K562 (cell line): ENCODE data around the gene GEMIN2. TPM values are rescaled to one million over a fixed set of nuclear protein-coding genes. Genes with fewer than 3 reads are reported as not detected.

ENCODE experiments used
- ATAC-seq: fragments of 200-7000 bp; cut with Tn5 transposase; 3 replicates; pipeline ENCODE4 v1.9.1; 2020; ENCODE audit warnings: moderate library complexity
- BruUV-seq: library from RNA; stranded (reverse); fragments of 400-500 nt; replicated peaks from 2 replicates; lab custom pipeline; 2021; lab: Mats Ljungman, UMichigan
- CTCF ChIA-PET: fragments of 300-600 bp; formaldehyde crosslinking; extraction: SDS; loops from one replicate; lab custom pipeline; 2021; ENCODE audit warnings: low intra/inter-chr PET ratio; lab: Yijun Ruan, JAX
- POLR2A ChIA-PET: fragments of 300-600, 350-650 bp; sonication (Branson Sonifier 250); formaldehyde crosslinking; extraction: SDS; loops from one replicate; lab custom pipeline; 2021; ENCODE audit warnings: antibody characterized with exemption, inconsistent platforms; lab: Yijun Ruan, JAX
- DNase-seq, 4 experiments: peaks; one replicate each; pipeline versions ENCODE4 v3.0.0 to v3.0.0-alpha.2; 2011 to 2018; ENCODE audit warnings: low spot score in 3 of 4, mixed read lengths in 3 of 4; ENCODE audit errors: extremely low read depth in 1 of 4
- FAIRE-seq: peaks from 2 replicates; lab custom pipeline; 2011; peaks lifted over from hg19 to GRCh38; lab: Jason Lieb, UNC
- H2AFZ ChIP-seq: 2 replicates; pipeline ENCODE4 v1.6.0; 2011; ENCODE audit warnings: low read depth, low read length, control low read depth, inconsistent platforms
- H3K27ac ChIP-seq: fragments of 200-600 bp; 3 replicates; pipeline ENCODE4 v1.8.0; 2011; ENCODE audit warnings: low read depth, mild to moderate bottlenecking, control low read depth, inconsistent platforms, low read length, moderate library complexity, mixed read lengths; ENCODE audit errors: extremely low read depth
- H3K27me3 ChIP-seq, 2 experiments: fragments of 300-600 bp in 1 of 2; 2 replicates in 1 of 2; 3 replicates in 1 of 2; pipeline versions ENCODE4 v1.6.0 to v1.8.0; 2011; ENCODE audit warnings: inconsistent platforms in 2 of 2, low read length in 2 of 2, mild to moderate bottlenecking in 1 of 2, mixed read lengths in 1 of 2, moderate library complexity in 1 of 2; ENCODE audit not compliant: control insufficient read depth in 2 of 2, insufficient read depth in 2 of 2
- H3K36me3 ChIP-seq: fragments of 300-600 bp; 3 replicates; pipeline ENCODE4 v1.8.0; 2011; ENCODE audit warnings: mild to moderate bottlenecking, low read length, inconsistent platforms; ENCODE audit not compliant: control insufficient read depth, insufficient read depth
- H3K4me1 ChIP-seq, 2 experiments: fragments of 200-600 bp in 1 of 2; replicated peaks in 1 of 2; 2 replicates in 1 of 2; 3 replicates in 1 of 2; pipeline versions ENCODE4 v1.5.1 to v1.8.0; 2011; ENCODE audit warnings: inconsistent platforms in 2 of 2, low read length in 2 of 2, mild to moderate bottlenecking in 1 of 2, mixed read lengths in 1 of 2, moderate library complexity in 1 of 2; ENCODE audit not compliant: control insufficient read depth in 2 of 2, insufficient read depth in 2 of 2
- H3K4me2 ChIP-seq: 2 replicates; pipeline ENCODE4 v1.6.1; 2011; ENCODE audit warnings: low read length, control low read depth, inconsistent platforms, mixed read lengths; ENCODE audit not compliant: insufficient read depth
- H3K4me3 ChIP-seq: fragments of 200-600 bp; sonication (generic), shearing (Covaris generic); 2 replicates; pipeline ENCODE4 v1.5.1; 2016; ENCODE audit warnings: control low read depth, inconsistent platforms
- H3K79me2 ChIP-seq: fragments of 200-600 bp; 3 replicates; pipeline ENCODE4 v1.8.0; 2011; ENCODE audit warnings: low read length, inconsistent platforms; ENCODE audit not compliant: control insufficient read depth, insufficient read depth
- H3K9ac ChIP-seq, 2 experiments: 2 replicates each; pipeline versions ENCODE4 v1.6.0 to v1.6.1; 2011; ENCODE audit warnings: low read depth in 2 of 2, low read length in 2 of 2, control low read depth in 1 of 2, inconsistent platforms in 1 of 2, mild to moderate bottlenecking in 1 of 2, mixed read lengths in 1 of 2; ENCODE audit not compliant: insufficient read depth in 1 of 2
- H3K9me1 ChIP-seq: one replicate; pipeline ENCODE4 v1.6.0; 2011; ENCODE audit warnings: inconsistent platforms, mild to moderate bottlenecking, low read length, moderate library complexity; ENCODE audit not compliant: control insufficient read depth, insufficient read depth
- H3K9me3 ChIP-seq: replicated peaks from 2 replicates; pipeline ENCODE4 v1.5.1; 2011; ENCODE audit warnings: low read depth, low read length, inconsistent platforms; ENCODE audit not compliant: control insufficient read depth, insufficient read depth
- H4K20me1 ChIP-seq: replicated peaks from 2 replicates; pipeline ENCODE4 v1.6.1; 2011; ENCODE audit warnings: low read length, inconsistent platforms, mixed read lengths; ENCODE audit not compliant: control insufficient read depth, insufficient read depth
- CAMTA2 ChIP-seq: fragments of 250-450 bp; sonication (Bioruptor Pico); conservative IDR thresholded peaks from 2 replicates; pipeline ENCODE4 v1.5.1; 2022
- HES1 ChIP-seq: fragments of 450-650 bp; IDR thresholded peaks from 2 replicates; pipeline ENCODE4 v1.6.1; 2016; ENCODE audit warnings: low read depth, mild to moderate bottlenecking, moderate library complexity
- NFYB ChIP-seq: IDR thresholded peaks from 2 replicates; pipeline ENCODE4 v1.6.1; 2011; ENCODE audit warnings: mild to moderate bottlenecking, moderate library complexity; ENCODE audit not compliant: insufficient read length; ENCODE audit errors: extremely low read depth
- RBBP5 ChIP-seq: fragments of 200-600 bp; sonication (generic); IDR thresholded peaks from 2 replicates; pipeline ENCODE4 v1.6.1; 2012; ENCODE audit warnings: borderline replicate concordance, mild to moderate bottlenecking, low read length, control low read depth, inconsistent platforms; ENCODE audit not compliant: insufficient read depth, poor library complexity, severe bottlenecking
- SMAD3 ChIP-seq: fragments of 450-650 bp; formaldehyde crosslinking; conservative IDR thresholded peaks from 2 replicates; pipeline ENCODE4 v1.4.0; 2020; ENCODE audit warnings: mild to moderate bottlenecking
- SMARCE1 ChIP-seq: fragments of 450-650 bp; IDR thresholded peaks from 2 replicates; pipeline ENCODE4 v1.7.1; 2016; ENCODE audit warnings: mild to moderate bottlenecking
- TAF1 ChIP-seq: IDR thresholded peaks from 2 replicates; pipeline ENCODE4 v1.6.1; 2011; ENCODE audit warnings: mild to moderate bottlenecking, low read length, moderate library complexity; ENCODE audit not compliant: insufficient read depth, control insufficient read depth, severe bottlenecking; ENCODE audit errors: extremely low read depth
- ZNF583 ChIP-seq: fragments of 250-450 bp; sonication (Bioruptor Pico); IDR thresholded peaks from 2 replicates; pipeline ENCODE4 v1.4.0; 2020
- WGBS: fragments of 100-300 bp; shearing (Covaris generic); methylation state at CpG from one replicate; pipeline ENCODE4 v1.1.6; 2016; ENCODE audit warnings: low coverage, mixed read lengths; ENCODE audit not compliant: insufficient coverage; ENCODE audit errors: missing lambda C conversion rate; 5-methylcytosine and 5-hydroxymethylcytosine counted together
- in situ Hi-C: fragments of 300-500 bp; cut with MboI; formaldehyde crosslinking; loops from 4 replicates; pipeline ENCODE4 v1.15.0; 2018; ENCODE audit warnings: inconsistent platforms, mixed read lengths
- intact Hi-C: fragments of 100-400 bp; cut with micrococcal nuclease; formaldehyde crosslinking; loops from 2 replicates; pipeline ENCODE4 v1.14.2; 2022
- polyA plus RNA-seq, 8 experiments: library from polyadenylated mRNA; depleted of rRNA in 4 of 8; stranded (reverse) in 5 of 8; unstranded in 3 of 8; fragments of >200 nt; fragmentation: Nextera tagmentation in 2 of 8; fragmentation: Illumina TruSeq in 1 of 8; extraction: Ambion mirVana in 2 of 8; extraction: Trizol in 1 of 8; gene quantifications; 2 replicates each; pipeline versions ENCODE4 v1.2.1 to v1.2.3, GENCODE V29; 2011 to 2014; ENCODE audit warnings: inconsistent platforms in 1 of 8, missing spikeins in 1 of 8
- total RNA-seq, 7 experiments: library from RNA; depleted of rRNA in 6 of 7; stranded (reverse); fragments of >200 nt in 6 of 7; fragmentation: Illumina TruSeq in 2 of 7; extraction: Trizol in 2 of 7; gene quantifications; 2 replicates each; pipeline versions ENCODE4 v1.2.1 to v1.2.3, GENCODE V29; 2011 to 2021; ENCODE audit warnings: low replicate concordance in 1 of 7
- TF ChIP-seq, protein P1 (sequence below), 2 experiments: fragments of 450-650 bp; IDR thresholded peaks; 2 replicates each; pipeline ENCODE4 v1.6.1; 2016; ENCODE audit warnings: mild to moderate bottlenecking in 2 of 2, borderline replicate concordance in 1 of 2, low read depth in 1 of 2, moderate library complexity in 1 of 2

The GEMIN2 gene
- total and polyA plus RNA-seq, 9 of the 15 experiments (the other 6 are each of a cell fraction or from before 2014, with no cell fraction given), result 23.0 to 87.6 (median 45.5) TPM

- BruUV-seq, result no TSS peak
- no peaks in the 10 kb centered on the region for H3K9me1 ChIP-seq
- intact Hi-C loops, result no loop called here
- no peaks in the 10 kb centered on the region for H4K20me1 ChIP-seq
- ChIA-PET CTCF (no interaction called here), POLR2A (no interaction called here)
- DNase-seq (peak in 1 of 4 experiments; percentile 3), FAIRE-seq (no peak), ATAC-seq (no peak)
- H3K9me3 ChIP-seq, result no peaks in the 10 kb centered on the region
- no peak overlapping the region for H3K27ac ChIP-seq
- 30% methylated on average over 3 of the region's 3 CpGs for whole genome bisulfite sequencing
- peaks cover 22% of the 10 kb centered on the region; the same call in 1 of the 3 replicates for H3K36me3 ChIP-seq
- peaks cover 0 to 4% of the 10 kb centered on the region in 2 experiments; a peak in 2 of 5 replicates for H3K4me1 ChIP-seq
- H3K27me3 ChIP-seq, result no peaks in the 10 kb centered on the region
- no peak overlapping the region for H3K4me2 ChIP-seq
- no peak overlapping the region for H2AFZ ChIP-seq
- H3K9ac ChIP-seq, result no peak overlapping the region
- in situ Hi-C loops, result no loop called here
- H3K4me3 ChIP-seq, result no peak overlapping the region
- H3K79me2 ChIP-seq, result peaks cover 1% of the 10 kb centered on the region
- TF ChIP-seq TAF1, result no peak
- TF ChIP-seq SMAD3 (CRISPR knock-in tag), result no peak
- TF ChIP-seq SMARCE1, result no peak
- no peak for TF ChIP-seq CAMTA2
- TF ChIP-seq, protein P1, sequence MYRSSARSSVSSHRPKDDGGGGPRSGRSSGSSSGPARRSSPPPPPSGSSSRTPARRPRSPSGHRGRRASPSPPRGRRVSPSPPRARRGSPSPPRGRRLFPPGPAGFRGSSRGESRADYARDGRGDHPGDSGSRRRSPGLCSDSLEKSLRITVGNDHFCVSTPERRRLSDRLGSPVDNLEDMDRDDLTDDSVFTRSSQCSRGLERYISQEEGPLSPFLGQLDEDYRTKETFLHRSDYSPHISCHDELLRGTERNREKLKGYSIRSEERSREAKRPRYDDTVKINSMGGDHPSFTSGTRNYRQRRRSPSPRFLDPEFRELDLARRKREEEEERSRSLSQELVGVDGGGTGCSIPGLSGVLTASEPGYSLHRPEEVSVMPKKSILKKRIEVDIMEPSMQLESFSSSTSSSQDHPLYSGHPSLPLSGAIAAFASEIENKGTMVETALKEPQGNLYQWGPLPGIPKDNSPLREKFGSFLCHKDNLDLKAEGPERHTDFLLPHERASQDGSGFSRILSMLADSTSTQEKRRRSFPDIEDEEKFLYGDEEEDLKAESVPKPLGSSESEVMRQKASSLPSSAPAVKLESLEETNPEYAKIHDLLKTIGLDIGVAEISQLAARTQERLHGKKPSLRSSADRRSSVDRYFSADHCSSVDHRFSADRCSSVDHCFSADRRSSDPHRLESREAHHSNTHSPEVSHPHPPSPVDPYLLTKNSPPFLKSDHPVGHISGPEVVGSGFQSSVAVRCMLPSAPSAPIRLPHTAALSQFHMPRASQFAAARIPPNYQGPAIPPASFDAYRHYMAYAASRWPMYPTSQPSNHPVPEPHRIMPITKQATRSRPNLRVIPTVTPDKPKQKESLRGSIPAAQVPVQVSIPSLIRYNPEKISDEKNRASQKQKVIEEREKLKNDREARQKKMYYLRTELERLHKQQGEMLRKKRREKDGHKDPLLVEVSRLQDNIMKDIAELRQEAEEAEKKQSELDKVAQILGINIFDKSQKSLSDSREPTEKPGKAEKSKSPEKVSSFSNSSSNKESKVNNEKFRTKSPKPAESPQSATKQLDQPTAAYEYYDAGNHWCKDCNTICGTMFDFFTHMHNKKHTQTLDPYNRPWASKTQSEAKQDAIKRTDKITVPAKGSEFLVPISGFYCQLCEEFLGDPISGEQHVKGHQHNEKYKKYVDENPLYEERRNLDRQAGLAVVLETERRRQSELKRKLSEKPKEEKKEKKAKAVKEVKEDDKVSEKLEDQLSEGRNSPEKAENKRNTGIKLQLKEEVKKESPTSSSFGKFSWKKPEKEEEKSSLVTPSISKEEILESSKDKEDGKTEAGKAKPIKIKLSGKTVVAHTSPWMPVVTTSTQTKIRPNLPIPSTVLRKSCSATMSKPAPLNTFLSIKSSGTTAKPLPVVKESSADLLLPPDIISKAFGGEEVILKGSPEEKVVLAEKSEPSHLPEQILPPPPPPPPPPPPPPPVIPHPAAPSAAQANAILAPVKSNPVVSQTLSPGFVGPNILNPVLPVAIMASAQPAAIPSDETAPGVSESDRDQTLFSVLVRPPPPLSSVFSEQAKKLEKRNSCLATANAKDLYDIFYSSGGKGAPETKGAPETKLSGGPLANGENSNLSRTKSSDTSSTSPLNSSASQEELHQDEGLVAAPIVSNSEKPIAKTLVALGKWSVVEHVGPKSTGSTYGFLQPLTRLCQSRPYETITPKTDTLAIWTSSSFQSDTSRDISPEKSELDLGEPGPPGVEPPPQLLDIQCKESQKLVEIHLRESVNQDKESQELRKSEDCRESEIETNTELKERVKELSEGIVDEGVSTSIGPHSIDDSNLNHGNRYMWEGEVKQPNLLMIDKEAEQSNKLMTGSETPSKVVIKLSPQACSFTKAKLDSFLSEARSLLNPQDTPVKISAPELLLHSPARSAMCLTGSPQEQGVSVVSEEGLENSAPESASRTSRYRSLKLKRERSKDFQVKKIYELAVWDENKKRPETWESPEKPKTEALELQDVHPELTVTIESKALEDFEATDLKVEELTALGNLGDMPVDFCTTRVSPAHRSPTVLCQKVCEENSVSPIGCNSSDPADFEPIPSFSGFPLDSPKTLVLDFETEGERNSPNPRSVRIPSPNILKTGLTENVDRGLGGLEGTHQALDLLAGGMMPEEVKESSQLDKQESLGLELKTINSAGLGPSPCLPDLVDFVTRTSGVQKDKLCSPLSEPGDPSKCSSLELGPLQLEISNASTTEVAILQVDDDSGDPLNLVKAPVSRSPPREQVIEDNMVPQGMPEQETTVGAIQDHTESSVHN (IDR thresholded peaks at IDR 0.05; ENCODE audit: borderline replicate concordance in 1 of 2, low read depth in 1 of 2), result no peak
- no peak for TF ChIP-seq RBBP5
- no peak for TF ChIP-seq NFYB
- no peak for TF ChIP-seq ZNF583 (CRISPR knock-in tag)
- no peak for TF ChIP-seq HES1
Observed at GRCh38 chr14:39097159-39097558, 17.0 kb upstream of the GEMIN2 start.
